SHP77 (cell line): ENCODE measurements around the gene CDKAL1.
"Not testable (repeated sequence)": the region's sequence is repeated elsewhere in the genome, so short reads cannot be mapped to it uniquely, and the experiment has no call there.

ENCODE experiments used
- DNase-seq, 2 experiments: peaks; one replicate each; lab custom pipeline; 2025; lab: John Stamatoyannopoulos, UW

Gene CDKAL1

DNA sequence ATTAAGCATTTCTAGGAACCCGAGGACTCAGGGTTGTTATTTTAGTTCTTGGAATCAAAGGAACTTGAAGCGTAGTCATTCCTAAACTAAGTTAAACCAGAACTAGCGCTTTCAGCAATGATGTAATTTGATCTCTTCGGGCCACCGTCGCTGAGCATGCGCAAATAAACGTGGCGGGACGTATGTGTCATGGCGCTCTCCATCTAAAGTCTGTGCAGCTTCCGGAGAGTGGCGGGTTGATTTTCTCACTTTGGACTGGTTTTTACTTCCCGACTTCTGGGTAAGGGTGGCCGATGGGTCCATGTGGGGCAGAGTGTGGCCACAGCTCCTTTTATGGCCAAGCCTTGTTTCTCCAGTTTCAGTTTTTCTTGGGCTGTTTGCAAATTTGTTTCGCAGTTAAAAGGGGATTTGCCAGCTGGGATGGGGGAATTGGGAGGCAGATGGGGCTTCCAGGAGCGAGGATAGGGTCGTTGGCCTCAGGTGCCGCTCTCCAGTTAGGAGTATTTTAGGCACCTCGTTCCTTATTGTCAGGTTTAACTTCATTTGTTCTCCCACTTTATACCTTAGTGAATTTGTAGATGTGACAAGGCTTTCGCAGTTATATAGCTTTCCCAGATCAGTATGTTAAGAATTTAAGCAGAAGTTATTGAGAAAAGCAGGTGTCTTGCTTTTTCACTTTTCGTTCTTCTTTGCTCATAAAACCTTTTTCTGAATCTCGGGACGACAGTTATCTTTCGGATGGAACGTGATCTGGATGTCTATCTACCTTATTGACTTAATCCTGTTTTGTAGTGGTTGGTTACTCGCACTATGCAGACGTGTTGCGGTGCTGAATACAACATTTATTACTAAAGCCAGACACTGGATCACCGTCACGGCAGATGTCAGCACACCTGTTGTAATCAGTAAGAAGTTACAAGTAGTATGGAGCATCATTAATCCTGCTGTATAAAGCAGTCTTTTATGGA is at the start of gene CDKAL1:
TSS of gene CDKAL1 (plus strand) at position 163 of the 968 bp plus-strand sequence. CDS start 11,894 bp downstream, outside the sequence.
- peak; percentile 80 to 87 for DNase-seq

- no peak for DNase-seq
These were observed 47.6 kb upstream of the CDKAL1 start for GRCh38 chr6:20486641-20487040.

GRCh38 chr6:20487669-20488375 is 46.4 kb upstream of the CDKAL1 start:
- DNase-seq, result no peak

DNA sequence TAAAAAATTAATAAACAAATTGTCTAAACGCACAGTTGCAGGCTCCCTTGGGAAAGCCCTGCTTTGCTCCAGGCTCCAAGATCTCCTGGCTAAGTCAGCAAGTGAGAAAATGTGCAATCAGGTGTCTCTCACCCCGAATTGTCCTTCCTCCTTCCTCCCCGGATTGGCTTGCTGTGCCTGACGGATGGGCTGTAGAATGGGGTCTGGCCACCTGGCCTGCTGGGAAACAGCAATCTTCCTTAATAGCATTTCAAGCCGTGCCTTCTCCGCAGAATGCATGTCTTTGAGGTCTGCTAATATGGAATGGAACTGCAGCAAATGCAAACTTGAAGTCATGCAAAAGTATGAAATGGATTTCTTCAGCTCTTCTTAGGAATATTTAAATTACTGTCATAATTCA is 43.7 kb upstream of the CDKAL1 start:
- DNase-seq, result no peak

GRCh38 chr6:20492099-20492498 is 42.2 kb upstream of the CDKAL1 start:
- no peak for DNase-seq

- no peak for DNase-seq
These were observed 36.8 kb upstream of the CDKAL1 start for GRCh38 chr6:20497216-20498040.

- no peak for DNase-seq
These were observed 36.2 kb upstream of the CDKAL1 start for GRCh38 chr6:20498041-20498385.

DNA sequence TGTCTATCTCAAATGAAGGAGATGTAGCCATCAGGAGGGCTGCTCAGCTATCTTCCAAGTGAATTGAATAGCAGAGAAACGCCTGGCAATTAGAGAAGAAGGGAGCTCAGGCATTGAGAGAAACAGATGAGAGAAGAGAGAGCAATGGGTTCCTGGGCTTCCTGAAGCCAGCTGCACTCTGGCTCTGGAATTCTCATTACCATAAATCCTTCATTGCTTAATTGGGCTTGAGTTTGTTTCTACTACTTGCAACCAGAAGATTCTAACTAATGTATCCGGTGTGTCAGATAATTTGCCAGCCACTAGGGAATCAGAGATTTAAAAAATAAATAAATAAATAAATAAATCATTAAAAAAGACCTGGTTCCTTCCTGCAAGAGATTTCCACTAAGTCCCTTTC is 25.0 kb upstream of the CDKAL1 start:
- DNase-seq, result no peak

- DNase-seq, result no peak
These were observed 22.4 kb upstream of the CDKAL1 start for GRCh38 chr6:20511852-20512251.

DNA sequence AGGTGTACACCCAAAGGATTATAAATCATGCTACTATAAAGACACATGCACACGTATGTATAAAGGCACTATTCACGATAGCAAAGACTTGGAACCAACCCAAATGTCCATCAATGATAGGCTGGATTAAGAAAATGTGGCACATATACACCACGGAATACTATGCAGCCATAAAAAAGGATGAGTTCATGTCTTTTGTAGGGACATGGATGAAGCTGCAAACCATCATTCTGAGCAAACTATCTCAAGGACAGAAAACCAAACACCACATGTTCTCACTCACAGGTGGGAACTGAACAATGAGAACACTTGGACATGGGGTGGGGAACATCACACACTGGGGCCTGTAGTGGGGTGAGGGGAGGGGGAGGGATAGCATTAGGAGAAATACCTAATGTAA is 9.0 kb upstream of the CDKAL1 start:
- not testable (repeated sequence) for DNase-seq

GRCh38 chr6:20529086-20529448 is 5.2 kb upstream of the CDKAL1 start:
- DNase-seq, result peak; percentile 28 to 37

DNA sequence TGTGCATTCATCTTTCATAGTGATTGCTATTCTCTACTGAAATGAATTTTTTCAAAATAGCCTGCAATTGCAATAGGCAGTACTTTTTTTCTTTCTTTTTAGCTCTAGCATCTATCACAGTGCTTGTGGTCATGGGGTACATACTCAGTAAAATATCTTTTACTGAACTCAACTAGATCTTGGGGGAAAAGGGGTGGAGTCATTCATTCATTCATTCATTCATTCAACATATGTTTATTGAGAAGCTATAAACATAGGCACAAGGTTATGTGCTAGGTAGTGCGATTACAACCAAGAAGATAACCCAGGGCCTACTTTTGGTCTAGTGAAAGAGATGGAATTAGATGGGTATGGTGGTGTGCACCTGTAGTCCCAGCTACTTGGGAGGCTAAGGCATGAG is 1.4 kb upstream of the CDKAL1 start:
- DNase-seq, result no peak

- no peak for DNase-seq
These were observed 437 bp upstream of the CDKAL1 start for GRCh38 chr6:20533746-20534294.

GRCh38 chr6:20538131-20538662 is 3.9 kb downstream of the CDKAL1 start:
- DNase-seq, result no peak

DNA sequence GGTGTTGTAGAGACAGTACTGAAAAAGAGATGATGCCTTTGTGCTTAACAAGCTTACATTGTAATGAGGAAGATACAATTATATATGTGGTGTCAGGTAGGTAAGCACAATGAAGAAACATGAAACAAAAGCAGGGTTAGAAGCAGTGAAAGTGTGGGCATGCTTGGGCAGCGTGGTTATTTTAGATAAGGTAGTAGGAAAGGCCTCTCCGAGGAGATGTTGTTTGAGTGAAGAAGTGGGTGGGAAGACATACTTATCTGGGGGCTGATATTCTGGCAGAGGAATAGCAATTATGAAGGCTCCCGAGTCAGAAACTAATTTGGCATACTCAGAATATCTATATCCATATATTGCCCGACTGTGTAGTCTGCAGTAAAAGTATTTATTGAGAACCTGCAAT is 4.7 kb downstream of the CDKAL1 start:
- no peak for DNase-seq

- no peak for DNase-seq
These were observed 5.1 kb downstream of the CDKAL1 start for GRCh38 chr6:20539387-20539786.

- DNase-seq, result no peak
These were observed 6.4 kb downstream of the CDKAL1 start for GRCh38 chr6:20540683-20541082.

DNA sequence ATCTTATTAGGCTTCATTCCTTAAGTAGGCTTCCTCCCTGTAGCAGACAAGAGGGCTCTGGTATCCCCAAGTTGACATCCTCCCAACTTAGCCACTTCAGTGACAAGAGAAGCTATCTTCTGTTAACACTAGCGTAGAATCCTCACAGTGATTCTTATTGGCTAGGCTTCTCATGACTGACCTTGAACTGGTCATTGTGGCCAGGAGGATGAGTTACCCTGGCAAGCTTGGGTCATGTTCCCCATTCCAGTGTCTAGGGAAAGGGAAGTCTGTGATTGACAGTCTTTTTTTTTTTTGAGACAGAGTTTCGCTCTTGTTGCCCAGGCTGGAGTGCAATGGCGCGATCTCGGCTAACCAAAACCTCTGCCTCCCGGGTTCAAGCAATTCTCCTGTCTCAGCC is 7.1 kb downstream of the CDKAL1 start:
- no peak for DNase-seq

GRCh38 chr6:20542927-20543602 is 8.8 kb downstream of the CDKAL1 start:
- peak; percentile 81 to 82 for DNase-seq

- DNase-seq, result no peak
These were observed 14.0 kb downstream of the CDKAL1 start for GRCh38 chr6:20548264-20548663.

DNA sequence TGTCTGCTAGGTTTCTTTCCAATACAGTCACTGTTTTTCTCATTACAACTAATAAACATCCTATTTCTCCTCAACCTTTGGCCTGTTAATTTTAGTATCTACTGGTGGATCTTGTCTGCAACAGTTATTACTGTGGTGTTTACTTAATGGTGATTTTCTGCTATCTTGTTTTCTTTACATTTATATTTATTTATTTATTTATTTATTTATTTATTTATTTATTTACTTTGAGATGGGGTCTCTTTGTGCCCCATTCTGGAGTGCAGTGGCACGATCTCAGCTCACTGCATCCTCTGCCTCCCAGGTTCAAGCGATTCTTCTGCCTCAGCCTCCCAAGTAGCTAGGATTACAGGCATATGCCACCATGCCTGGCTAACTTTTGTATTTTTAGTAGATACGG is 15.1 kb downstream of the CDKAL1 start:
- DNase-seq, result not testable (repeated sequence)
